GM12892 (cell line): ENCODE results near the gene UBE2U.

ENCODE experiments used
- POLR2A ChIP-seq: IDR thresholded peaks from 2 replicates; pipeline ENCODE4 v1.6.1; 2011; ENCODE audit warnings: low read depth, low read length, control low read depth
- POLR2AphosphoS5 ChIP-seq: IDR thresholded peaks from 2 replicates; pipeline ENCODE4 v1.6.1; 2011; ENCODE audit warnings: low read depth, low read length, control low read depth
- TAF1 ChIP-seq: IDR thresholded peaks from 2 replicates; pipeline ENCODE4 v1.6.1; 2011; ENCODE audit warnings: low read depth, mild to moderate bottlenecking, control low read depth, low read length, borderline replicate concordance

DNA sequence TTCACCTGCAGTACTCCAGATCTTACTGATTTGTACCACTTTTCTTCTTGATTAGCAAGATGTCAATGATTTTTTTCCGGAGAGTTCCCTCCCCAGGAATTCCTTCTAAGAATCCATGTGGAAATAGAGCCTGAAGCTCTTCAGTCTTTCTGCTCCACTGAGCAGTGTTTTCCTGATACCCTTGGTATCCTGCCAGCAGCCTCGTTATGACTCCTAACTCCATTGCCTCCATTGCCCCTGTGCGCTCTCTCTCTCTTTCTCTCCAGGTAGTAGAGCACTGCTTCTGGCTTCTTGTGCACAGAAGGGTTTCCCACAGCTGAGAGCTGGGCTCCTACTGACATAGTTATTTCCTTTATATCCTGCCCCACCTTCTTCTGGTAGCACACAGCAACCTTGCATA lies 12.2 kb downstream of the UBE2U start:
- TF ChIP-seq POLR2A (no peak), POLR2AphosphoS5 (no peak), TAF1 (no peak)
